Transverse colon (tissue), 4 donors: ENCODE results near the gene SUN2.

Source experiments
- CTCF ChIP-seq, 5 experiments: fragments of 200-600 bp in 3 of 5; fragments of 450-650 bp in 2 of 5; sonication (generic) in 3 of 5; IDR thresholded peaks; 1 replicate in 2 of 5; 2 replicates in 3 of 5; pipeline ENCODE4 v1.5.1; 2016 to 2017; ENCODE audit warnings: antibody characterized with exemption in 5 of 5, inconsistent platforms in 3 of 5, mild to moderate bottlenecking in 2 of 5, moderate library complexity in 1 of 5
- POLR2A ChIP-seq: fragments of 450-650 bp; IDR thresholded peaks from one replicate; pipeline ENCODE4 v1.6.1; 2016; ENCODE audit warnings: antibody characterized with exemption, mild to moderate bottlenecking, moderate library complexity
- POLR2AphosphoS5 ChIP-seq, 3 donors: sonication (generic); formaldehyde crosslinking; IDR thresholded peaks; one replicate each; pipeline ENCODE4 v1.6.1; 2016; ENCODE audit warnings: antibody characterized with exemption in 3 of 3

- TF ChIP-seq CTCF (IDR thresholded peaks at IDR 0.05) (no peak), POLR2A (no peak), POLR2AphosphoS5 (IDR thresholded peaks at IDR 0.05) (no peak)
Observed at GRCh38 chr22:38776086-38776485, 20.3 kb upstream of the SUN2 start.
